ENCODE data around the gene PGAP1. TPM values are rescaled to one million over a fixed set of nuclear protein-coding genes. Genes with fewer than 3 reads are reported as not detected.

PGAP1 gene
- polyA plus RNA-seq, 1 experiment, result 2.5 TPM

GRCh38 chr2:196941398-196942078 is 15.0 kb upstream of the PGAP1 start:
- CTCF ChIA-PET, result interaction anchor here (0.9 kb wide), 1 partner anchor 10 kb away, joined by 3 read pairs; no protein-coding TSS in a partner anchor
- TF ChIP-seq, protein P1, sequence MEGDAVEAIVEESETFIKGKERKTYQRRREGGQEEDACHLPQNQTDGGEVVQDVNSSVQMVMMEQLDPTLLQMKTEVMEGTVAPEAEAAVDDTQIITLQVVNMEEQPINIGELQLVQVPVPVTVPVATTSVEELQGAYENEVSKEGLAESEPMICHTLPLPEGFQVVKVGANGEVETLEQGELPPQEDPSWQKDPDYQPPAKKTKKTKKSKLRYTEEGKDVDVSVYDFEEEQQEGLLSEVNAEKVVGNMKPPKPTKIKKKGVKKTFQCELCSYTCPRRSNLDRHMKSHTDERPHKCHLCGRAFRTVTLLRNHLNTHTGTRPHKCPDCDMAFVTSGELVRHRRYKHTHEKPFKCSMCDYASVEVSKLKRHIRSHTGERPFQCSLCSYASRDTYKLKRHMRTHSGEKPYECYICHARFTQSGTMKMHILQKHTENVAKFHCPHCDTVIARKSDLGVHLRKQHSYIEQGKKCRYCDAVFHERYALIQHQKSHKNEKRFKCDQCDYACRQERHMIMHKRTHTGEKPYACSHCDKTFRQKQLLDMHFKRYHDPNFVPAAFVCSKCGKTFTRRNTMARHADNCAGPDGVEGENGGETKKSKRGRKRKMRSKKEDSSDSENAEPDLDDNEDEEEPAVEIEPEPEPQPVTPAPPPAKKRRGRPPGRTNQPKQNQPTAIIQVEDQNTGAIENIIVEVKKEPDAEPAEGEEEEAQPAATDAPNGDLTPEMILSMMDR (IDR thresholded peaks at IDR 0.05; ENCODE audit: insufficient read depth, low read depth, low read length), result no peak
- H3K36me3 ChIP-seq (ENCODE audit: control insufficient read depth, insufficient read depth, low read length), result no peaks in the 10 kb centered on the region
- DNase-seq (ENCODE audit: low read depth), result no peak
- POLR2A ChIA-PET, result no interaction called here
- H3K27me3 ChIP-seq (ENCODE audit: control insufficient read depth, insufficient read depth, low read length), result no peaks in the 10 kb centered on the region
- H3K4me3 ChIP-seq (ENCODE audit: low read depth, low read length), result no peak overlapping the region

- DNase-seq (ENCODE audit: low read depth), result no peak
- Histone ChIP-seq H3K36me3 (ENCODE audit: control insufficient read depth, insufficient read depth, low read length) (no peaks in the 10 kb centered on the region), H3K4me3 (ENCODE audit: low read depth, low read length) (no peak overlapping the region), H3K27me3 (ENCODE audit: control insufficient read depth, insufficient read depth, low read length) (no peaks in the 10 kb centered on the region)
- ChIA-PET POLR2A (no interaction called here), CTCF (no interaction called here)
- TF ChIP-seq, protein P1 (IDR thresholded peaks at IDR 0.05; ENCODE audit: insufficient read depth, low read depth, low read length), result no peak
These were observed 12.9 kb upstream of the PGAP1 start for GRCh38 chr2:196939371-196939770.

GRCh38 chr2:196935432-196935831 is 8.9 kb upstream of the PGAP1 start:
- no peak overlapping the region for H3K4me3 ChIP-seq (ENCODE audit: low read depth, low read length)
- ChIA-PET CTCF (interaction anchor here (1.4 kb wide), 1 partner anchor 10 kb away, joined by 3 read pairs; no protein-coding TSS in a partner anchor), POLR2A (no interaction called here)
- no peaks in the 10 kb centered on the region for H3K36me3 ChIP-seq (ENCODE audit: control insufficient read depth, insufficient read depth, low read length)
- DNase-seq (ENCODE audit: low read depth), result no peak
- no peaks in the 10 kb centered on the region for H3K27me3 ChIP-seq (ENCODE audit: control insufficient read depth, insufficient read depth, low read length)
- TF ChIP-seq, protein P1 (IDR thresholded peaks at IDR 0.05; ENCODE audit: insufficient read depth, low read depth, low read length), result no peak

GRCh38 chr2:196934672-196935071 is 8.2 kb upstream of the PGAP1 start:
- POLR2A ChIA-PET, result no interaction called here
- H3K4me3 ChIP-seq (ENCODE audit: low read depth, low read length), result no peak overlapping the region
- CTCF ChIA-PET, result no interaction called here
- H3K36me3 ChIP-seq (ENCODE audit: control insufficient read depth, insufficient read depth, low read length), result no peaks in the 10 kb centered on the region
- H3K27me3 ChIP-seq (ENCODE audit: control insufficient read depth, insufficient read depth, low read length), result no peaks in the 10 kb centered on the region
- TF ChIP-seq, protein P1 (IDR thresholded peaks at IDR 0.05; ENCODE audit: insufficient read depth, low read depth, low read length), result no peak
- DNase-seq (ENCODE audit: low read depth), result no peak

- H3K36me3 ChIP-seq (ENCODE audit: control insufficient read depth, insufficient read depth, low read length), result no peaks in the 10 kb centered on the region
- CTCF ChIA-PET, result interaction anchor here (0.8 kb wide), 1 partner anchor 10 kb away, joined by 3 read pairs; no protein-coding TSS in a partner anchor
These were observed 5.0 kb upstream of the PGAP1 start for GRCh38 chr2:196931555-196931954.

More at GRCh38 chr2:196931555-196931954, 5.0 kb upstream of the PGAP1 start:
- DNase-seq (ENCODE audit: low read depth), result no peak
- Histone ChIP-seq H3K4me3 (ENCODE audit: low read depth, low read length) (no peak overlapping the region), H3K27me3 (ENCODE audit: control insufficient read depth, insufficient read depth, low read length) (no peaks in the 10 kb centered on the region)
- TF ChIP-seq, protein P1 (IDR thresholded peaks at IDR 0.05; ENCODE audit: insufficient read depth, low read depth, low read length), result no peak
- POLR2A ChIA-PET, result no interaction called here
